ENCODE measurements around the gene SSH2. TPM values are rescaled to one million over a fixed set of nuclear protein-coding genes. Genes with fewer than 3 reads are reported as not detected.

The SSH2 gene
- total and polyA plus RNA-seq, 9 of the 15 experiments (the other 6 are each of a cell fraction or from before 2014, with no cell fraction given): 3.9 to 16.1 (median 10.2) TPM

GRCh38 chr17:29653995-29654714, 275.9 kb downstream of the SSH2 start (continued):
- TF ChIP-seq TFE3 (CRISPR knock-in tag; IDR thresholded peaks at IDR 0.05) (no peak), LEF1 (IDR thresholded peaks at IDR 0.05) (peak; percentile 46; the same call in 1 of the 2 replicates), STAT6 (CRISPR knock-in tag; IDR thresholded peaks at IDR 0.05) (no peak), ZNF274 (IDR thresholded peaks at IDR 0.05; ENCODE audit: borderline replicate concordance, low read depth, low read length) (no peak), PYGO2 (tag; IDR thresholded peaks at IDR 0.05) (no peak), C11orf30 (IDR thresholded peaks at IDR 0.05; ENCODE audit: low read depth) (peak; percentile 77), ZNF212 (CRISPR knock-in tag; IDR thresholded peaks at IDR 0.05) (no peak), PREB (CRISPR knock-in tag; IDR thresholded peaks at IDR 0.05) (no peak), SMARCC2 (IDR thresholded peaks at IDR 0.05; ENCODE audit: low read depth) (peak; percentile 62), SRSF3 (IDR thresholded peaks at IDR 0.05; ENCODE audit: insufficient read depth, low read length) (no peak), ZMIZ1 (IDR thresholded peaks at IDR 0.05; ENCODE audit: low read depth in 2 of 2, low read length in 2 of 2) (no peak)
